Sigmoid colon (tissue), 7 donors: Measurements from ENCODE around the gene OPRL1. TPM values are rescaled to one million over a fixed set of nuclear protein-coding genes. Genes with fewer than 3 reads are reported as not detected.

Source experiments
- DNase-seq: peaks from one replicate; pipeline ENCODE4 v3.0.0-alpha.2; 2019
- H3K27ac ChIP-seq, 4 donors: fragments of 200-600 bp; sonication (generic); one replicate each; pipeline ENCODE4 v1.5.1; 2016 to 2019; ENCODE audit warnings: mild to moderate bottlenecking in 1 of 4
- H3K27me3 ChIP-seq, 3 donors: fragments of 200-600 bp; sonication (generic); one replicate each; pipeline ENCODE4 v1.5.1; 2019; ENCODE audit warnings: mild to moderate bottlenecking in 1 of 3
- H3K36me3 ChIP-seq, 4 donors: fragments of 200-600 bp; sonication (generic); one replicate each; pipeline ENCODE4 v1.5.1; 2016 to 2019
- H3K4me1 ChIP-seq, 4 donors: fragments of 200-600 bp; sonication (generic); one replicate each; pipeline ENCODE4 v1.5.1; 2017 to 2019
- H3K4me3 ChIP-seq, 4 donors: fragments of 200-600 bp; sonication (generic); one replicate each; pipeline ENCODE4 v1.5.1; 2017 to 2019; ENCODE audit warnings: mild to moderate bottlenecking in 2 of 4, moderate library complexity in 1 of 4
- H3K9me3 ChIP-seq, 4 donors: fragments of 200-600 bp in 3 of 4; sonication (generic) in 3 of 4; one replicate each; pipeline versions ENCODE4 v1.5.1 to v1.6.1; 2013 to 2019
- EP300 ChIP-seq, 4 donors: sonication (generic); formaldehyde crosslinking; IDR thresholded peaks; one replicate each; pipeline ENCODE4 v1.6.1; 2017; ENCODE audit warnings: antibody characterized with exemption in 4 of 4
- POLR2A ChIP-seq, 2 donors: fragments of 450-650 bp; IDR thresholded peaks; one replicate each; pipeline ENCODE4 v1.6.1; 2016; ENCODE audit warnings: antibody characterized with exemption in 2 of 2, mild to moderate bottlenecking in 2 of 2, moderate library complexity in 2 of 2
- POLR2AphosphoS5 ChIP-seq, 4 donors: sonication (generic); formaldehyde crosslinking; IDR thresholded peaks; one replicate each; pipeline ENCODE4 v1.6.1; 2017; ENCODE audit warnings: antibody characterized with exemption in 4 of 4
- WGBS, 2 donors: extraction: QIAGEN DNeasy Blood & Tissue Kit; methylation state at CpG; one replicate each; pipeline ENCODE4 v1.1.7; 2013; 5-methylcytosine and 5-hydroxymethylcytosine counted together
- intact Hi-C: fragments of 100-400 bp; cut with DNase I; formaldehyde crosslinking; loops from one replicate; pipeline ENCODE4 v1.15.1; 2023
- polyA plus RNA-seq, 3 donors: library from polyadenylated mRNA; stranded (reverse); fragments of 200-250 nt; gene quantifications; one replicate each; pipeline ENCODE4 v1.2.3, GENCODE V29; 2013
- total RNA-seq, 4 donors: library from RNA; depleted of rRNA; stranded (reverse); fragments of >200 nt; gene quantifications; one replicate each; pipeline ENCODE4 v1.1.0, GENCODE V29; 2016
- TF ChIP-seq, protein P1 (sequence below), 4 experiments: fragments of 450-650 bp in 3 of 4; fragments of 200-600 bp in 1 of 4; IDR thresholded peaks; one replicate each; pipeline ENCODE4 v1.5.1; 2016 to 2019; ENCODE audit warnings: antibody characterized with exemption in 4 of 4, mild to moderate bottlenecking in 3 of 4, moderate library complexity in 2 of 4
- donor health status: healthy with polysubstance abuse.
- donor health status: Bipolar disorder and iron deficiency.
- donor health status: healthy.

OPRL1 gene
- total and polyA plus RNA-seq, 7 donors = under 0.01 to 2.2 (median 0.89) TPM; not detected in 1

GRCh38 chr20:64037199-64037497 lies 42.7 kb upstream of the OPRL1 start:
- H3K4me1 ChIP-seq = peaks cover 0 to 37% (median 34%) of the 10 kb centered on the region in 4 donors
- H3K4me3 ChIP-seq = no peak overlapping the region
- no peaks in the 10 kb centered on the region for H3K9me3 ChIP-seq
- H3K27me3 ChIP-seq = peaks cover 40 to 58% (median 57%) of the 10 kb centered on the region in 3 donors
- H3K36me3 ChIP-seq = peaks cover 0 to 32% (median 9%) of the 10 kb centered on the region in 4 donors
- no peak overlapping the region for H3K27ac ChIP-seq
- TF ChIP-seq, protein P1, sequence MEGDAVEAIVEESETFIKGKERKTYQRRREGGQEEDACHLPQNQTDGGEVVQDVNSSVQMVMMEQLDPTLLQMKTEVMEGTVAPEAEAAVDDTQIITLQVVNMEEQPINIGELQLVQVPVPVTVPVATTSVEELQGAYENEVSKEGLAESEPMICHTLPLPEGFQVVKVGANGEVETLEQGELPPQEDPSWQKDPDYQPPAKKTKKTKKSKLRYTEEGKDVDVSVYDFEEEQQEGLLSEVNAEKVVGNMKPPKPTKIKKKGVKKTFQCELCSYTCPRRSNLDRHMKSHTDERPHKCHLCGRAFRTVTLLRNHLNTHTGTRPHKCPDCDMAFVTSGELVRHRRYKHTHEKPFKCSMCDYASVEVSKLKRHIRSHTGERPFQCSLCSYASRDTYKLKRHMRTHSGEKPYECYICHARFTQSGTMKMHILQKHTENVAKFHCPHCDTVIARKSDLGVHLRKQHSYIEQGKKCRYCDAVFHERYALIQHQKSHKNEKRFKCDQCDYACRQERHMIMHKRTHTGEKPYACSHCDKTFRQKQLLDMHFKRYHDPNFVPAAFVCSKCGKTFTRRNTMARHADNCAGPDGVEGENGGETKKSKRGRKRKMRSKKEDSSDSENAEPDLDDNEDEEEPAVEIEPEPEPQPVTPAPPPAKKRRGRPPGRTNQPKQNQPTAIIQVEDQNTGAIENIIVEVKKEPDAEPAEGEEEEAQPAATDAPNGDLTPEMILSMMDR (IDR thresholded peaks at IDR 0.05) = no peak
- TF ChIP-seq POLR2AphosphoS5 (IDR thresholded peaks at IDR 0.05) (no peak), POLR2A (IDR thresholded peaks at IDR 0.05) (no peak), EP300 (IDR thresholded peaks at IDR 0.05) (no peak)
- intact Hi-C loops = no loop called here
- no peak for DNase-seq
- 58 to 69% methylated on average over 3 of the region's 3 CpGs for WGBS, 2 donors

DNA sequence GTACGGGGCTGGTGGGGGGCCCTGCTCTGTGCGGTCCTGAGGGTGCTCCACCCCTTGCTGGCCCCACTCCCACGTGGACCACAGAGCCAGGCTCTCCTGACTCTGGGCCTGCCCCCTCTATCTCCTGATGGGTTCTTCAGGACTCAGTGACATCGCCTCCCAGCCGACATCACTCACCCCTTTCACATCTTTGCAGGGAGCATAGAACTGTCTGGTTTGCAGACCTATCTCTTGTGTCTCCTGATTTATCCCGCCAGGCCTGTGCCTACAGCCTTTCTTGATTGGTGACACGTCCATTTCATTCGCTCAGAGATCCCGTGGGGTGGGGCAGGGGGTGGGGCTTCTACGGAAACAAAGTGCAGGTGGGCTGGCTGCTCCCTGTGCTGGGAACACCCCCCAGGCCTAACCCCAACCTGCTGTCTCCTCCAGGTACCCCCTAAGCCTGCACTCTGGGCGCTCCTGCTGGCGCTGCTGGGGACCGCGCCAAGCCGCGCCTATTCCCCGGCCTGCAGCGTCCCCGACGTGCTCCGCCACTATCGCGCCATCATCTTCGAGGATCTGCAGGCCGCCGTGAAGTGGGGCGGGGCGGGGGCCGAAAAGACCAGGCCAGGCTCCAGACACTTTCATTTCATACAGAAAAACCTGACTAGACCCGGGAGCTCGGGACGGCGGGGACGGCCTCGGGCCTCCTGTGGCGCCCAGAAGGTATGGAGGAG lies 42.2 kb upstream of the OPRL1 start:
- no peaks in the 10 kb centered on the region for H3K9me3 ChIP-seq
- WGBS, 2 donors = 5 to 10% methylated on average over 36 of the region's 36 CpGs
- no peak for DNase-seq
- peak overlapping the region in 1 of 4 donors; percentile 58 for H3K27ac ChIP-seq
- TF ChIP-seq POLR2A (IDR thresholded peaks at IDR 0.05) = no peak
- TF ChIP-seq, protein P1 (IDR thresholded peaks at IDR 0.05) = no peak
- TF ChIP-seq POLR2AphosphoS5 (IDR thresholded peaks at IDR 0.05) = no peak
- no peak for TF ChIP-seq EP300 (IDR thresholded peaks at IDR 0.05)
- intact Hi-C loops = loop anchor here (2.0 kb wide), 1 partner anchor 83 kb away; no protein-coding TSS in a partner anchor
- peaks cover 44 to 63% (median 62%) of the 10 kb centered on the region in 3 donors for H3K27me3 ChIP-seq
- peak overlapping the region in 3 of 4 donors; percentile 42 to 54 (median 52) for H3K4me3 ChIP-seq
- peaks cover 0 to 40% (median 34%) of the 10 kb centered on the region in 4 donors for H3K4me1 ChIP-seq
- H3K36me3 ChIP-seq = peaks cover 0 to 27% (median 7%) of the 10 kb centered on the region in 4 donors

GRCh38 chr20:64038224-64038564 lies 41.7 kb upstream of the OPRL1 start:
- Histone ChIP-seq H3K27me3 (peaks cover 44 to 67% (median 66%) of the 10 kb centered on the region in 3 donors), H3K4me1 (peaks cover 0 to 40% (median 33%) of the 10 kb centered on the region in 4 donors), H3K36me3 (peaks cover 0 to 22% (median 4%) of the 10 kb centered on the region in 4 donors), H3K4me3 (peak overlapping the region in 3 of 4 donors; percentile 42 to 54 (median 52)), H3K9me3 (no peaks in the 10 kb centered on the region), H3K27ac (peak overlapping the region in 3 of 4 donors; percentile 38 to 58 (median 58))
- no peak for DNase-seq
- WGBS, 2 donors = 1 to 2% methylated on average over 30 of the region's 30 CpGs
- intact Hi-C loops = loop anchor here (2.0 kb wide), 1 partner anchor 83 kb away; no protein-coding TSS in a partner anchor
- TF ChIP-seq EP300 (IDR thresholded peaks at IDR 0.05) = no peak
- TF ChIP-seq, protein P1 (IDR thresholded peaks at IDR 0.05) = no peak
- no peak for TF ChIP-seq POLR2A (IDR thresholded peaks at IDR 0.05)
- no peak for TF ChIP-seq POLR2AphosphoS5 (IDR thresholded peaks at IDR 0.05)

- Histone ChIP-seq H3K4me1 (peaks cover 0 to 40% (median 33%) of the 10 kb centered on the region in 4 donors), H3K4me3 (peak overlapping the region; percentile 17 to 54 (median 47)), H3K9me3 (no peaks in the 10 kb centered on the region), H3K27ac (peak overlapping the region in 3 of 4 donors; percentile 38 to 58 (median 58)), H3K27me3 (peaks cover 44 to 73% (median 69%) of the 10 kb centered on the region in 3 donors), H3K36me3 (peaks cover 0 to 19% (median 2%) of the 10 kb centered on the region in 4 donors)
- peak; percentile 80 for DNase-seq
- WGBS, 2 donors = 0 to 1% methylated on average over 91 of the region's 91 CpGs
- intact Hi-C loops = loop anchor here (2.0 kb wide), 1 partner anchor 82 kb away; no protein-coding TSS in a partner anchor
- TF ChIP-seq POLR2AphosphoS5 (IDR thresholded peaks at IDR 0.05) = no peak
- TF ChIP-seq, protein P1 (IDR thresholded peaks at IDR 0.05) = peak; percentile 42 to 69 (median 66)
- TF ChIP-seq EP300 (IDR thresholded peaks at IDR 0.05) = no peak
- TF ChIP-seq POLR2A (IDR thresholded peaks at IDR 0.05) = no peak
Observed at GRCh38 chr20:64038565-64039292, 41.2 kb upstream of the OPRL1 start.
